ENCODE measurements around the gene ZDHHC11. TPM values are rescaled to one million over a fixed set of nuclear protein-coding genes. Genes with fewer than 3 reads are reported as not detected.
"Not testable (repeated sequence)": the region's sequence is repeated elsewhere in the genome, so short reads cannot be mapped to it uniquely, and the experiment has no call there.

Gene ZDHHC11
- total and polyA plus RNA-seq, 8 donors, result 14.6 to 37.1 (median 25.8) TPM

DNA sequence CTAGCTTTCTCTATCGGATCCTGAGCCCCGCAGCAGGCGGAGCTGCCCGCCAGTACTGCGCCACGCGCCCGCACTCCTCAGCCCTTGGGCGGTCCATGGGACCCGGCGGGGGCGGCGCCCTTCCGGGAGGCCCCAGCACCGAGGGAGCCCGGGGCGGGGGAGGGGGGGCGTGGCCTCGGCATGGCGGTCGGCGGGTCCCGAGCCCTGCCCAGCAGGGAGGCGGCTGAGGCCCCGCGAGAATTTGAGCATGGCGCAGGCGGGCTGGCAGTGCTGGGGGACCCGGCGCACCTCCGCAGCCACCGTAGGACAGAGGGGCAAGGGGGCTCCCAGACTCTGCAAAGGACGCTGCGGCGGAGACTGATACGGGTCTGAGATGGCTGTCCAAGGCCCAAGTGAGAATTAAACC is 73.0 kb downstream of the ZDHHC11 start:
- Histone ChIP-seq H3K4me1 (no peaks in the 10 kb centered on the region), H3K36me3 (no peaks in the 10 kb centered on the region), H3K27me3 (no peaks in the 10 kb centered on the region), H3K27ac (no peak overlapping the region), H3K9me3 (no peaks in the 10 kb centered on the region), H3K4me3 (no peak overlapping the region)
- TF ChIP-seq, protein P1, sequence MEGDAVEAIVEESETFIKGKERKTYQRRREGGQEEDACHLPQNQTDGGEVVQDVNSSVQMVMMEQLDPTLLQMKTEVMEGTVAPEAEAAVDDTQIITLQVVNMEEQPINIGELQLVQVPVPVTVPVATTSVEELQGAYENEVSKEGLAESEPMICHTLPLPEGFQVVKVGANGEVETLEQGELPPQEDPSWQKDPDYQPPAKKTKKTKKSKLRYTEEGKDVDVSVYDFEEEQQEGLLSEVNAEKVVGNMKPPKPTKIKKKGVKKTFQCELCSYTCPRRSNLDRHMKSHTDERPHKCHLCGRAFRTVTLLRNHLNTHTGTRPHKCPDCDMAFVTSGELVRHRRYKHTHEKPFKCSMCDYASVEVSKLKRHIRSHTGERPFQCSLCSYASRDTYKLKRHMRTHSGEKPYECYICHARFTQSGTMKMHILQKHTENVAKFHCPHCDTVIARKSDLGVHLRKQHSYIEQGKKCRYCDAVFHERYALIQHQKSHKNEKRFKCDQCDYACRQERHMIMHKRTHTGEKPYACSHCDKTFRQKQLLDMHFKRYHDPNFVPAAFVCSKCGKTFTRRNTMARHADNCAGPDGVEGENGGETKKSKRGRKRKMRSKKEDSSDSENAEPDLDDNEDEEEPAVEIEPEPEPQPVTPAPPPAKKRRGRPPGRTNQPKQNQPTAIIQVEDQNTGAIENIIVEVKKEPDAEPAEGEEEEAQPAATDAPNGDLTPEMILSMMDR (IDR thresholded peaks at IDR 0.05), result no peak
- intact Hi-C loops (cut with DNase I), result no loop called here
- DNase-seq (peak in 1 of 4 donors; percentile 75), ATAC-seq (no peak)

GRCh38 chr5:776862-777711 is 73.7 kb downstream of the ZDHHC11 start:
- ATAC-seq, result peak; percentile 4
- H3K36me3 ChIP-seq, result no peaks in the 10 kb centered on the region
- no peak overlapping the region for H3K27ac ChIP-seq
- H3K4me1 ChIP-seq, result no peaks in the 10 kb centered on the region
- TF ChIP-seq, protein P1 (IDR thresholded peaks at IDR 0.05), result no peak
- H3K9me3 ChIP-seq, result no peaks in the 10 kb centered on the region
- no peaks in the 10 kb centered on the region for H3K27me3 ChIP-seq
- intact Hi-C loops (cut with DNase I), result no loop called here
- H3K4me3 ChIP-seq, result no peak overlapping the region
- peak in 2 of 4 donors; percentile 57 to 70 for DNase-seq

- Histone ChIP-seq H3K36me3 (no peaks in the 10 kb centered on the region), H3K27me3 (no peaks in the 10 kb centered on the region), H3K4me3 (no peak overlapping the region), H3K27ac (no peak overlapping the region), H3K4me1 (no peaks in the 10 kb centered on the region), H3K9me3 (no peaks in the 10 kb centered on the region)
- DNase-seq (peak in 1 of 4 donors; percentile 61), ATAC-seq (no peak)
- intact Hi-C loops (cut with DNase I), result no loop called here
- TF ChIP-seq, protein P1 (IDR thresholded peaks at IDR 0.05), result no peak
Observed at GRCh38 chr5:775961-776861, 74.6 kb downstream of the ZDHHC11 start.

GRCh38 chr5:775595-775960 is 75.2 kb downstream of the ZDHHC11 start:
- DNase-seq, result peak in 1 of 4 donors; percentile 77
- H3K27ac ChIP-seq; H3K36me3 ChIP-seq; ATAC-seq; H3K9me3 ChIP-seq; intact Hi-C loops (cut with DNase I); H3K27me3 ChIP-seq; H3K4me3 ChIP-seq; H3K4me1 ChIP-seq: not testable (repeated sequence)

- H3K36me3 ChIP-seq; H3K4me3 ChIP-seq; H3K4me1 ChIP-seq; ATAC-seq; H3K9me3 ChIP-seq; H3K27ac ChIP-seq; intact Hi-C loops (cut with DNase I); H3K27me3 ChIP-seq: not testable (repeated sequence)
- DNase-seq, result peak in 1 of 4 donors; percentile 58
Observed at GRCh38 chr5:774854-775505, 75.8 kb downstream of the ZDHHC11 start.

GRCh38 chr5:774304-774703 is 76.5 kb downstream of the ZDHHC11 start:
- DNase-seq, result peak in 1 of 4 donors; percentile 49
- H3K36me3 ChIP-seq; intact Hi-C loops (cut with DNase I); ATAC-seq; H3K27ac ChIP-seq; H3K4me3 ChIP-seq; H3K27me3 ChIP-seq; H3K4me1 ChIP-seq; H3K9me3 ChIP-seq: not testable (repeated sequence)
